ENCODE measurements around the gene B3GAT2.

The B3GAT2 gene

GRCh38 chr6:70955441-70956190 is 1.2 kb downstream of the B3GAT2 start (continued):
- TF ChIP-seq, protein P1, sequence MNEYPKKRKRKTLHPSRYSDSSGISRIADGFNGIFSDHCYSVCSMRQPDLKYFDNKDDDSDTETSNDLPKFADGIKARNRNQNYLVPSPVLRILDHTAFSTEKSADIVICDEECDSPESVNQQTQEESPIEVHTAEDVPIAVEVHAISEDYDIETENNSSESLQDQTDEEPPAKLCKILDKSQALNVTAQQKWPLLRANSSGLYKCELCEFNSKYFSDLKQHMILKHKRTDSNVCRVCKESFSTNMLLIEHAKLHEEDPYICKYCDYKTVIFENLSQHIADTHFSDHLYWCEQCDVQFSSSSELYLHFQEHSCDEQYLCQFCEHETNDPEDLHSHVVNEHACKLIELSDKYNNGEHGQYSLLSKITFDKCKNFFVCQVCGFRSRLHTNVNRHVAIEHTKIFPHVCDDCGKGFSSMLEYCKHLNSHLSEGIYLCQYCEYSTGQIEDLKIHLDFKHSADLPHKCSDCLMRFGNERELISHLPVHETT (tag by site-specific recombination; IDR thresholded peaks at IDR 0.05), result no peak
- TF ChIP-seq ZNF704 (tag by site-specific recombination; IDR thresholded peaks at IDR 0.05) (no peak), ZNF624 (tag by site-specific recombination; IDR thresholded peaks at IDR 0.05) (no peak), KLF10 (tag by site-specific recombination; IDR thresholded peaks at IDR 0.05) (0 out of 2 replicates have a peak, but pooled peaks have one; percentile 30), ZNF202 (tag by site-specific recombination; IDR thresholded peaks at IDR 0.05; ENCODE audit: borderline replicate concordance) (no peak), ZEB2 (tag by site-specific recombination; IDR thresholded peaks at IDR 0.05) (no peak), ZNF548 (tag by site-specific recombination; IDR thresholded peaks at IDR 0.05) (no peak), ZNF335 (tag by site-specific recombination; conservative IDR thresholded peaks at IDR 0.05) (no peak), ZBTB26 (tag by site-specific recombination; optimal IDR thresholded peaks at IDR 0.05) (peak; percentile 96), ZNF558 (tag by site-specific recombination; IDR thresholded peaks at IDR 0.05) (no peak), ZNF707 (tag by site-specific recombination; IDR thresholded peaks at IDR 0.05) (no peak), ZBTB44 (tag by site-specific recombination; IDR thresholded peaks at IDR 0.05) (peak; percentile 45; the same call in 1 of the 2 replicates), ZNF211 (tag by site-specific recombination; IDR thresholded peaks at IDR 0.05; ENCODE audit: low read depth) (no peak), ZNF837 (tag by site-specific recombination; IDR thresholded peaks at IDR 0.05) (no peak), ZNF626 (tag by site-specific recombination; IDR thresholded peaks at IDR 0.05) (no peak), ZNF2 (tag by site-specific recombination; IDR thresholded peaks at IDR 0.05) (peak; percentile 99), ZNF223 (tag by site-specific recombination; IDR thresholded peaks at IDR 0.05) (no peak)
- TF ChIP-seq, protein P2, sequence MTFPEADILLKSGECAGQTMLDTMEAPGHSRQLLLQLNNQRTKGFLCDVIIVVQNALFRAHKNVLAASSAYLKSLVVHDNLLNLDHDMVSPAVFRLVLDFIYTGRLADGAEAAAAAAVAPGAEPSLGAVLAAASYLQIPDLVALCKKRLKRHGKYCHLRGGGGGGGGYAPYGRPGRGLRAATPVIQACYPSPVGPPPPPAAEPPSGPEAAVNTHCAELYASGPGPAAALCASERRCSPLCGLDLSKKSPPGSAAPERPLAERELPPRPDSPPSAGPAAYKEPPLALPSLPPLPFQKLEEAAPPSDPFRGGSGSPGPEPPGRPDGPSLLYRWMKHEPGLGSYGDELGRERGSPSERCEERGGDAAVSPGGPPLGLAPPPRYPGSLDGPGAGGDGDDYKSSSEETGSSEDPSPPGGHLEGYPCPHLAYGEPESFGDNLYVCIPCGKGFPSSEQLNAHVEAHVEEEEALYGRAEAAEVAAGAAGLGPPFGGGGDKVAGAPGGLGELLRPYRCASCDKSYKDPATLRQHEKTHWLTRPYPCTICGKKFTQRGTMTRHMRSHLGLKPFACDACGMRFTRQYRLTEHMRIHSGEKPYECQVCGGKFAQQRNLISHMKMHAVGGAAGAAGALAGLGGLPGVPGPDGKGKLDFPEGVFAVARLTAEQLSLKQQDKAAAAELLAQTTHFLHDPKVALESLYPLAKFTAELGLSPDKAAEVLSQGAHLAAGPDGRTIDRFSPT (tag by site-specific recombination; IDR thresholded peaks at IDR 0.05), result peak; percentile 90; the same call in 1 of the 2 replicates

- H3K36me3 ChIP-seq (ENCODE audit: control insufficient read depth in 2 of 2, insufficient read depth in 1 of 2, low read length in 2 of 2), result no peaks in the 10 kb centered on the region
- no peaks in the 10 kb centered on the region for H3K4me1 ChIP-seq (ENCODE audit: control insufficient read depth, insufficient read depth, low read length)
- CTCF ChIA-PET, result interaction anchor here (0.6 to 3.8 kb wide), 8 partner anchors 69 to 1400 kb away, joined by 3 to 33 read pairs (median 7); no protein-coding TSS in a partner anchor
- no peak overlapping the region for H3K27ac ChIP-seq (ENCODE audit: extremely low read depth, low read depth, low read length)
- H3K9me3 ChIP-seq (ENCODE audit: control insufficient read depth, insufficient read depth, low read depth, low read length), result no peaks in the 10 kb centered on the region
- POLR2A ChIA-PET, result no interaction called here
- no peak overlapping the region for H3K4me3 ChIP-seq (ENCODE audit: low read depth, low read length)
- no peak for TF ChIP-seq ZNF394 (tag by site-specific recombination; IDR thresholded peaks at IDR 0.05; ENCODE audit: borderline replicate concordance)
- TF ChIP-seq ZNF366 (tag by site-specific recombination; conservative IDR thresholded peaks at IDR 0.05), result no peak
- TF ChIP-seq ZNF114 (tag by site-specific recombination; IDR thresholded peaks at IDR 0.05), result no peak
- TF ChIP-seq, protein P3, sequence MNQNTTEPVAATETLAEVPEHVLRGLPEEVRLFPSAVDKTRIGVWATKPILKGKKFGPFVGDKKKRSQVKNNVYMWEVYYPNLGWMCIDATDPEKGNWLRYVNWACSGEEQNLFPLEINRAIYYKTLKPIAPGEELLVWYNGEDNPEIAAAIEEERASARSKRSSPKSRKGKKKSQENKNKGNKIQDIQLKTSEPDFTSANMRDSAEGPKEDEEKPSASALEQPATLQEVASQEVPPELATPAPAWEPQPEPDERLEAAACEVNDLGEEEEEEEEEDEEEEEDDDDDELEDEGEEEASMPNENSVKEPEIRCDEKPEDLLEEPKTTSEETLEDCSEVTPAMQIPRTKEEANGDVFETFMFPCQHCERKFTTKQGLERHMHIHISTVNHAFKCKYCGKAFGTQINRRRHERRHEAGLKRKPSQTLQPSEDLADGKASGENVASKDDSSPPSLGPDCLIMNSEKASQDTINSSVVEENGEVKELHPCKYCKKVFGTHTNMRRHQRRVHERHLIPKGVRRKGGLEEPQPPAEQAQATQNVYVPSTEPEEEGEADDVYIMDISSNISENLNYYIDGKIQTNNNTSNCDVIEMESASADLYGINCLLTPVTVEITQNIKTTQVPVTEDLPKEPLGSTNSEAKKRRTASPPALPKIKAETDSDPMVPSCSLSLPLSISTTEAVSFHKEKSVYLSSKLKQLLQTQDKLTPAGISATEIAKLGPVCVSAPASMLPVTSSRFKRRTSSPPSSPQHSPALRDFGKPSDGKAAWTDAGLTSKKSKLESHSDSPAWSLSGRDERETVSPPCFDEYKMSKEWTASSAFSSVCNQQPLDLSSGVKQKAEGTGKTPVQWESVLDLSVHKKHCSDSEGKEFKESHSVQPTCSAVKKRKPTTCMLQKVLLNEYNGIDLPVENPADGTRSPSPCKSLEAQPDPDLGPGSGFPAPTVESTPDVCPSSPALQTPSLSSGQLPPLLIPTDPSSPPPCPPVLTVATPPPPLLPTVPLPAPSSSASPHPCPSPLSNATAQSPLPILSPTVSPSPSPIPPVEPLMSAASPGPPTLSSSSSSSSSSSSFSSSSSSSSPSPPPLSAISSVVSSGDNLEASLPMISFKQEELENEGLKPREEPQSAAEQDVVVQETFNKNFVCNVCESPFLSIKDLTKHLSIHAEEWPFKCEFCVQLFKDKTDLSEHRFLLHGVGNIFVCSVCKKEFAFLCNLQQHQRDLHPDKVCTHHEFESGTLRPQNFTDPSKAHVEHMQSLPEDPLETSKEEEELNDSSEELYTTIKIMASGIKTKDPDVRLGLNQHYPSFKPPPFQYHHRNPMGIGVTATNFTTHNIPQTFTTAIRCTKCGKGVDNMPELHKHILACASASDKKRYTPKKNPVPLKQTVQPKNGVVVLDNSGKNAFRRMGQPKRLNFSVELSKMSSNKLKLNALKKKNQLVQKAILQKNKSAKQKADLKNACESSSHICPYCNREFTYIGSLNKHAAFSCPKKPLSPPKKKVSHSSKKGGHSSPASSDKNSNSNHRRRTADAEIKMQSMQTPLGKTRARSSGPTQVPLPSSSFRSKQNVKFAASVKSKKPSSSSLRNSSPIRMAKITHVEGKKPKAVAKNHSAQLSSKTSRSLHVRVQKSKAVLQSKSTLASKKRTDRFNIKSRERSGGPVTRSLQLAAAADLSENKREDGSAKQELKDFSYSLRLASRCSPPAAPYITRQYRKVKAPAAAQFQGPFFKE (tag by site-specific recombination; IDR thresholded peaks at IDR 0.05; ENCODE audit: borderline replicate concordance), result no peak
These were observed 2.1 kb downstream of the B3GAT2 start for GRCh38 chr6:70954750-70955149.
